Hematopoietic multipotent progenitor cell treated with erythropoietin and hydrocortisone succinate and interleukin-3 and kit ligand, for 8 days (in vitro differentiated cells): ENCODE results near the gene LRMDA.

Experiments used
- DNase-seq: peaks from one replicate; pipeline ENCODE4 v3.0.0-alpha.2; 2015

The LRMDA gene

DNA sequence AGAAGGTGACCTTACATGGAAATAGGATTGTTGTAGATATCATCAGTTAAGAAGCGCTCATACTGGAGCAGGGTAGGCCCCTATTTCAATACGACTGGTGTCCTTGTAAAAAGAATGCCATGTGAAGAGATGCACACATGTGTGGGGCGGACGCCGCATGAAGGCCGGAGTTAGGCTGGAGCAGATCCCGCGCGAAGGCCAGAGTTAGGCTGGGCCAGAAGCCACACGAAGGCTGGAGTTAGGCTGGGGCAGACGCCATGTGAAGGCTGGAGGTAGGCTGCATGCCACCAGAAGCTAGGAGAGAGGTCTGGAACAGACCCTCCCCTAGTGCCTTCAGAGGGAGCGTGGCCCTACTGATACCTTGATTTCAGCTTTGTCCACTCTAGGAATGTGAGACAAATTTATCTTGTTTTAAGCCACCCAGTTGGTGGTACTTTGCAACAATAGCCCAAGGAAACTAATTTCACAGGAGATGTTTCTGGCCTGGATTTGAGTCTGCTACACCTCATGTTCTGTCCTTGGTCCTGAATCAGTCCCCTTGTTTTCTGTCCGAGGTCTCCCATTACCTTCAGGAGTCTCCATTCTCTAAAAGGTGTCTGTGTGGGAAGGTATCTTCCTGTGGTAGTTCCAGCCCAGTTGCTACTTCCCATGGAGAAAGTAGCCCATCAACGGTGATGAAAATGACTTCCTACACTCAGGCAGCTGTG, 585.8 kb downstream of the LRMDA start:
- no peak for DNase-seq

- DNase-seq = no peak
Measured at GRCh38 chr10:76017733-76018433, 586.5 kb downstream of the LRMDA start.

DNA sequence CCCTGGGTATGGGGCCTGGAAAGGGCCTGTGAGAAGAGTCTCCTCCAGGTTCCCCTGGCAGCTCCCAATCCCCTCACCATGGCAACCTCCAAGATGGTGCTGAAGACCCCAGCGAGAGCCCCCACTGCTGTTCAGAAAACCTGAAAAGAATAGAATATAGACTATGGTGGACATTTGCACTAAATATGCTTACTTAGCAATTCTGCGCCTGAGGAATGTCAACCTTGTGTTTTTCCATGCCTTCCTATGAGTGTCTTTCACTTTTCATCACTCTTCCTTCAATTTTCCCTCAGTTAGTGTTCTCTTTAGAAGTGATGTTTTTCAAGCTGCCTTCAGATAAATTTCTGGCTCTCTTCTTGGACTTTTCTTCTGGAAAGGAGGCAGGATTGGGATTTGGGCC, 589.2 kb downstream of the LRMDA start:
- no peak for DNase-seq

- no peak for DNase-seq
Measured at GRCh38 chr10:76021398-76021797, 590.0 kb downstream of the LRMDA start.

DNA sequence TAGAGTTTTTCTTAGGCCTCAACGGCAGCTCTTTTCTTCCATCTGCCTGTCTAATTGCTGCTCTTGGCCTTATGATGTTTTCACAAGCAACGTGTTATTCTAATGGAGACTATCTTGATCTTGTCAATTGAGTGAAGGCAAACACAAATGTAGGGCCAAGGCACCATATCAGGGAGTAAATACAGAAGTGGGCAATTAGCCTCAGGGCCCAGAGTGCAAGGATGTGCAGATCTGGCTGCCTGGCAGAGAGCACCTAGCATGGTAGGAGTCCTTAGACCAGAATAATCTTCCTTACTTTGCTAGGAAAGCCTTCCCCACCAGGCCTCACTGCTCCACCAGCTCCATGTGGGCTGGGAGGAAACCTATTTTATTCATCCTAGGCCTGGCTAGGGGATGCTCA, 590.9 kb downstream of the LRMDA start:
- no peak for DNase-seq

GRCh38 chr10:76023007-76023406, 591.6 kb downstream of the LRMDA start:
- DNase-seq = no peak

GRCh38 chr10:76024460-76025123, 593.2 kb downstream of the LRMDA start:
- no peak for DNase-seq

DNA sequence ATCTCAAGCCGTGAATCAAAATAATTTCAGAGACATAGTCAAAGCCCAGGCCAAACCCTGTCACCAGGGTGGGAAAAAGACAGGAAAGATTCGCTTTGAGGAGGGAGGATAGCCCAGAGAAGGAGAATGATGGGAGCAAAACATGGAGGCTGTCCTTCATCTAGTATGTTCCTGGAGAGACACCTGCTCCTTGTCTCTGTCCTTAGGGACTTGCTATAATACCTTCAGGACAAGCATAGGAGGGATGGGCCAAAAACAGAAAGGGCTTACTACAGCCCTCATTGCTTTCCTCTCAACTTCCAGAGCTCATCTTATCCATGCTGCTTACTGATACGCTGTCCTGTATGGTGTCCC, 593.7 kb downstream of the LRMDA start:
- DNase-seq = no peak

GRCh38 chr10:76026176-76026771, 594.9 kb downstream of the LRMDA start:
- DNase-seq = no peak

DNA sequence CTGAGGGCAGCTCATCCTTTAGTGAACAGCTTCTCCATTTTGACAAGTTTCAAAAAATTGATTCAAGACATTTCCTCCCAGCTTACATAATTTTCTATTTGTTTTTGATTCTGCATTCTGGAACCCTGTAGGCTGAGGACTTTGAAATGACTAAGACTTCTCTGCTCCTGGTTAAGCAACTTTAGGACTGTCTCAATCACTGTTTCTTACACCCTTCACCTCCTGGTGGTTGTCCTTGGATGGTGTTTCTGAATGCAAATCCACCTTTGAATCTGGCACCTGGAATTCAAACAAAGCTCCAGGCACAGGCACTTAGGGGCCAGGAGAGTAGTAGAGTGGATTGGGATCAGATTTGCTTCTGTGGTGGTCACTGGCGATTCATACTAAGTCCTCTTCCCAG, 595.5 kb downstream of the LRMDA start:
- DNase-seq = no peak

DNA sequence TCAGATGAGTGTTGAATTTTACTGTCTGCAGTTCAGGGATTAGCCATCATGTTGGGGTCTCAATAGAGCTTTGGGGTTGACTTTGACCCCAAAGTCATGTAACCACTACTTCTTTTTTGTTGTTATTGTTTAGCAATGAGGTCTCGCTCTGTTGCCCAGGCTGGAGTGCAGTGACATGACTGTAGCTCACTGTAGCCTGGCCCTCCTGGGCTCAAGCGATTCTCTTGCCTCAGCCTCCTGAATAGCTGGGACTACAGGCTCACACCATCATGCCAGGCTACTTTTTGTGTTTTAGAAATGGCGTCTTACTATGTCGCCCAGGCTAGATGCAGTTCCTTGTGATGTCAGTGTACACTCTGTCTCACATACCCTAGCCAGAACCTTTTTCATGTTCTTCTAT, 598.4 kb downstream of the LRMDA start:
- no peak for DNase-seq

DNA sequence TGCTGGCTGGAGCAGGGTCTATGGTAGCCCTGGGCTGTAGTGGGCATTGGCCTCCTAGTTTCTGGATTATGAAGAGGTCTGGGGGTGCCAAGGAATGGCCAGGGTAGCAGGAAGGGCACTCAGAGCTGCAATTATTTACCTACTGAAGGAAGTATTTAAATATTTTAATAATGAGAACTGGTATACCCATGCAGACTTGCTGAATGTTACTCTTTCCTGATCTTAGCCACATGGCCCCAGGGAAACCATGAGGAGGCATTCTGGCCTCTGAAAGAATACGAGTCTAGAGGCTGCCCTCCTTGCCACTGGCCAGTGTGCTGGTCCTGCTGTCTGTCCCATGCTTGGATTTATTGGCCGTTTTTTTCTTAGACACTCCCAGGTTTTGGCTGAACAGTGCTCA, 599.7 kb downstream of the LRMDA start:
- no peak for DNase-seq

DNA sequence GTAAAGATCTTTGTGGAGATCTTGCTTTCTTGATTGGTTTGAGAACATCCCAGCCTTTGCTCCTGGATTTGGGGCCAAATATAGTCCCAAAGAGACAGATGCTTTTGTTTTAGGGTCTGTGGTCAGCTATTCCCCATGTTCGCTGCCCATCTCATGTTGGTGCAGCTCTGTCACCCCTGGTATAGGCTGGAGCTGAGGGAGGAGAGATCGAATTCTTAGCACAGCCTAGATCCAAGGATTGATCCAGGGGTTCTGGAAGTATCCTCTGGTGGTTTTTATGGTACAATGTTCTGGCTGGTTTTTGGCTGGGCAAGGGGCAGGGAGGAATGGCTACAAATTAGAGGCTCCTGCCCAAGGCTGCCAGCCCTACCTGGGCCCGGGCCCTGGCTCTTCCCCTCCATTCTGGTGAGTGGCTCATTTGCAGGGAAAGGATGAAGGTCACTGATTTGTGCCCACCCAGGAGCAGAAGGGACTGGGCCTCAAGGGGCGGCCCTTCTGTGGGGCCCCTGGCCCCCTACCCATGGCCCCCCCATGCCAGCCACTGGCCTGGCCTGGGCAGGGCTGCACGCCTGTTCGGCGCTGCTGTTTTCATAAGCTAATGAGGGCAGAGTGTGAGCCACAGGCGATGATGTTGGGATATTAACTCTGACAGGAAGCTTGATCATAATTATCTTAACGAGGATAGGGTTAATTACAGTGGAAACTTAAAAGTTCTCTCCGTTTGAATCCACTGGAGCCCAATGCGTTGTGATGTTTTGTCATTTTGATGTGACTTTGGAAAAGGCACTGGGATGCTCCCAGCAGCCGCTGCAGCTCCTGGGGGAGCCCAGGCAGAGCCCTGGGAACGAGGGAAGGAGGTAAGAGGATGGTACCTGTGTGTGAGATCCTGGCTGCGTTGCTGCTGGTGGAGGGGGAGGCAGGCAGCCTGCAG, 600.6 kb downstream of the LRMDA start:
- DNase-seq = no peak

GRCh38 chr10:76032700-76033039, 601.2 kb downstream of the LRMDA start:
- DNase-seq = no peak

GRCh38 chr10:76033457-76034196, 602.2 kb downstream of the LRMDA start:
- no peak for DNase-seq

- no peak for DNase-seq
Measured at GRCh38 chr10:76034353-76035205, 603.2 kb downstream of the LRMDA start.

DNA sequence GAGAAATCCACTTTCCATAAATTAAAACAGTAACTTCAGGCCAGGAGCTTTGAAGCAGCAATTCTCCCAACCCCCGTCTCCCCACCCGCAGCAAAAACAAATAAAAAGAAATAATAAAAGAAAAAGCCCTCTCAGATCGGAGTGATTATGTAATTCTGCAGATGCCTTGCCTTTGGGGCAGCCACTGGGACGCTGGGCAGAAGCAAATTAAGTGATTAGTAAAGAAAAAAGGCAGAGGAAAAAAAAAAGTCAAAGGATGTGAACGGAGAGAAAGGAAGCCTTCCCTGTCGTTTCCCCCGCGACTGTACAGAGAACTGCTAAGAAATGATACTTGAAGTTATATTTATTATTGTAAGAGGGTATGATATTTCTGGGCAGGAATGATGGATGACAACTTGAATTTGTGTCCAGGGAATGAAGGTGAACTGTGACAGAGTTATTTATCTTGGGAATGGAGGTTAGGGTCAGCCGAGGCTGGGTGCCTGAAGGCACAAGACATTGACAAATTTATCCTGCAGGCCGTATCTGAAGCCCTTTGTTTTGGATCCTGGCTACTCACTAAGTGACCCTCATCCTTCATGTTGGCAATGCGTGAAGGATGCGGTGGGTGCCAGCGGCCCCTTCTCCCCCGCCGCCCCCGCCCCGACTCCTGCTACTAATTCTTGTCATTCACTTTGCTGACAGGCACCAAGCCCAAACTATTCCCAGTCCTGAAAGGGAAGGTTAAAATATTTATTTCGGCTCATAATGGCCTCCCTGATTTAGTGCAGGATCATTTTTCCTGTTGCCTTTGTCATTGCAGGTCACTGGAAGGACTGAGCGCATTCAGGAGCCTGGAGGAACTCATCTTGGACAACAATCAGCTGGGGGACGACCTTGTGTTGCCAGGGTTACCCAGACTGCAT, 604.0 kb downstream of the LRMDA start:
- no peak for DNase-seq

- peak; percentile 34 for DNase-seq
Measured at GRCh38 chr10:76036111-76036940, 604.9 kb downstream of the LRMDA start.

DNA sequence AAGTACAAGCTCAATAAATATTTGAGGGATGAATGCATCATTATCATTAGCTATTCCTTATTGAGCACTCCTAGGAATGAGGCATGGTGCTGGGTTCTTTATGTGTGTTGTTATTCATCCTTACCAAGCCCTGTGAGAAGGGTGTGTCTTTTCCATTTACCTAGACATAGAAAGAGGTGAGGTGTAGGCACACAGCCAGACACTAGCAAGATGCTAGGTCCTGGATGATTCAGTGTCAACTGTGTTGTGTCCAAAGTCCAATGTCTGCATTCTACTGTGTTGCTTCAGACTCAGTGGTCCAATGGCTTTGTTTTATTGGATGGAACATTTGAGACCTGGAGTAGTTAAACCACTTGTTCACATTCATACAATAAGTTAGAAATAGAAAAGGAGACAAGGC, 605.5 kb downstream of the LRMDA start:
- no peak for DNase-seq
